HG02763 (cell line): ENCODE results near the gene CDH3.
"Not testable (repeated sequence)": the region's sequence is repeated elsewhere in the genome, so short reads cannot be mapped to it uniquely, and the experiment has no call there.

Experiments used
- ATAC-seq: cut with Tn5 transposase; IDR thresholded peaks from one replicate; pipeline ENCODE4 v1.9.1; 2021; ENCODE audit warnings: mild to moderate bottlenecking, moderate library complexity; ENCODE audit not compliant: unreplicated experiment

CDH3 gene

GRCh38 chr16:68698091-68698490 is 53.0 kb downstream of the CDH3 start:
- no peak for ATAC-seq

GRCh38 chr16:68700120-68700519 is 55.0 kb downstream of the CDH3 start:
- no peak for ATAC-seq

GRCh38 chr16:68700831-68701230 is 55.7 kb downstream of the CDH3 start:
- no peak for ATAC-seq

- no peak for ATAC-seq
Observed at GRCh38 chr16:68704232-68704867, 59.2 kb downstream of the CDH3 start.

GRCh38 chr16:68707340-68708152 is 62.4 kb downstream of the CDH3 start:
- ATAC-seq = no peak

GRCh38 chr16:68710211-68710610 is 65.1 kb downstream of the CDH3 start:
- ATAC-seq = no peak

GRCh38 chr16:68711421-68712139 is 66.5 kb downstream of the CDH3 start:
- no peak for ATAC-seq

GRCh38 chr16:68713361-68713760 is 68.3 kb downstream of the CDH3 start:
- ATAC-seq = no peak

- no peak for ATAC-seq
Observed at GRCh38 chr16:68715471-68715870, 70.4 kb downstream of the CDH3 start.

GRCh38 chr16:68716516-68716915 is 71.4 kb downstream of the CDH3 start:
- ATAC-seq = not testable (repeated sequence)

GRCh38 chr16:68717684-68718083 is 72.6 kb downstream of the CDH3 start:
- no peak for ATAC-seq

- no peak for ATAC-seq
Observed at GRCh38 chr16:68718590-68718989, 73.5 kb downstream of the CDH3 start.

- no peak for ATAC-seq
Observed at GRCh38 chr16:68719993-68720489, 74.9 kb downstream of the CDH3 start.

- ATAC-seq = no peak
Observed at GRCh38 chr16:68722119-68723024, 77.3 kb downstream of the CDH3 start.

- no peak for ATAC-seq
Observed at GRCh38 chr16:68724797-68725196, 79.7 kb downstream of the CDH3 start.

- no peak for ATAC-seq
Observed at GRCh38 chr16:68728523-68728922, 83.4 kb downstream of the CDH3 start.

- ATAC-seq = no peak
Observed at GRCh38 chr16:68731637-68732036, 86.5 kb downstream of the CDH3 start.

GRCh38 chr16:68732042-68732680 is 87.1 kb downstream of the CDH3 start:
- no peak for ATAC-seq

- ATAC-seq = no peak
Observed at GRCh38 chr16:68732741-68733399, 87.8 kb downstream of the CDH3 start.

- no peak for ATAC-seq
Observed at GRCh38 chr16:68733570-68733969, 88.5 kb downstream of the CDH3 start.
